A549 (cell line): ENCODE measurements around the gene MAP3K7.

Source experiments
- CTCF ChIP-seq: fragments of >200 bp; sonication (Bioruptor Twin); formaldehyde crosslinking; IDR thresholded peaks from 3 replicates; pipeline ENCODE4 v1.5.1; 2016
- KDM1A ChIP-seq: fragments of 200-600 bp; sonication (generic); IDR thresholded peaks from 2 replicates; pipeline ENCODE4 v1.6.1; 2016; ENCODE audit warnings: low read depth, mild to moderate bottlenecking
- POLR2A ChIP-seq: IDR thresholded peaks from 2 replicates; pipeline ENCODE4 v1.6.1; 2012; ENCODE audit warnings: mild to moderate bottlenecking, low read length

- TF ChIP-seq KDM1A (no peak), CTCF (no peak), POLR2A (no peak)
Observed at GRCh38 chr6:90538278-90539046, 48.4 kb downstream of the MAP3K7 start.
